ENCODE data around the gene ZNF460. TPM values are rescaled to one million over a fixed set of nuclear protein-coding genes. Genes with fewer than 3 reads are reported as not detected.
A peak's percentile ranks its signal among the peaks of the same experiment; 100 is the strongest.

The ZNF460 gene
- total and polyA plus RNA-seq, 2 of the 13 experiments (the other 11 are each of a cell fraction or from before 2014, with no cell fraction given), result 14.5 to 44.8 TPM

GRCh38 chr19:57279418-57280164 is 694 bp upstream of the ZNF460 start (continued):
- TF ChIP-seq ELF3 (CRISPR knock-in tag; IDR thresholded peaks at IDR 0.05), result peak; percentile 99
- TF ChIP-seq ZNF354B (CRISPR knock-in tag; IDR thresholded peaks at IDR 0.05), result 0 out of 2 replicates have a peak, but pooled peaks have one; percentile 37
- TF ChIP-seq ZNF616 (CRISPR knock-in tag; IDR thresholded peaks at IDR 0.05; ENCODE audit: low read depth), result no peak
- TF ChIP-seq ZNF256 (CRISPR knock-in tag; conservative IDR thresholded peaks at IDR 0.05), result no peak; the same call in 1 of the 2 replicates
- peak; percentile 92 for TF ChIP-seq IRF2 (CRISPR knock-in tag; IDR thresholded peaks at IDR 0.05)
- TF ChIP-seq ZZZ3 (CRISPR knock-in tag; IDR thresholded peaks at IDR 0.05; ENCODE audit: borderline replicate concordance), result no peak
- no peak for TF ChIP-seq SKI (IDR thresholded peaks at IDR 0.05; ENCODE audit: partially characterized antibody)
- no peak for TF ChIP-seq SP2 (CRISPR knock-in tag; IDR thresholded peaks at IDR 0.05)
- peak; percentile 87 for TF ChIP-seq ZNF670 (CRISPR knock-in tag; IDR thresholded peaks at IDR 0.05; ENCODE audit: borderline replicate concordance)
- peak; percentile 6; the same call in 1 of the 2 replicates for TF ChIP-seq ZNF773 (CRISPR knock-in tag; IDR thresholded peaks at IDR 0.05; ENCODE audit: borderline replicate concordance)
- TF ChIP-seq MAX (IDR thresholded peaks at IDR 0.05), result peak; percentile 99
- TF ChIP-seq ZBTB2 (CRISPR knock-in tag; IDR thresholded peaks at IDR 0.05; ENCODE audit: low read depth), result peak; percentile 64; the same call in 1 of the 2 replicates
- TF ChIP-seq GMEB1 (CRISPR knock-in tag; IDR thresholded peaks at IDR 0.05; ENCODE audit: borderline replicate concordance), result no peak
- peak; percentile 47; the same call in 1 of the 2 replicates for TF ChIP-seq POLR2AphosphoS2 (IDR thresholded peaks at IDR 0.05; ENCODE audit: low read depth, low read length)
- TF ChIP-seq TSC22D2 (CRISPR knock-in tag; IDR thresholded peaks at IDR 0.05; ENCODE audit: borderline replicate concordance), result peak; percentile 81
- TF ChIP-seq PRDM15 (CRISPR knock-in tag; IDR thresholded peaks at IDR 0.05), result 0 out of 2 replicates have a peak, but pooled peaks have one; percentile 53
- TF ChIP-seq YY1 (IDR thresholded peaks at IDR 0.05; ENCODE audit: insufficient read depth, insufficient replicate concordance, low read depth, low read length), result no peak
- peak; percentile 94 for TF ChIP-seq MXD4 (CRISPR knock-in tag; IDR thresholded peaks at IDR 0.05)
- no peak; the same call in 1 of the 2 replicates for TF ChIP-seq E2F5 (CRISPR knock-in tag; conservative IDR thresholded peaks at IDR 0.05)
- TF ChIP-seq FLYWCH1 (CRISPR knock-in tag; IDR thresholded peaks at IDR 0.05), result no peak
- TF ChIP-seq ZNF790 (CRISPR knock-in tag; IDR thresholded peaks at IDR 0.05; ENCODE audit: borderline replicate concordance), result 0 out of 2 replicates have a peak, but pooled peaks have one; percentile 0
- TF ChIP-seq HCFC1 (IDR thresholded peaks at IDR 0.05; ENCODE audit: low read depth, low read length), result no peak
